B cell (primary cell): ENCODE results near the gene FAM163A.

Source experiments
- EZH2 ChIP-seq: IDR thresholded peaks from 2 replicates; pipeline ENCODE4 v1.6.1; 2012; ENCODE audit warnings: borderline replicate concordance, low read depth, mild to moderate bottlenecking, moderate library complexity, low read length; ENCODE audit not compliant: insufficient read depth, poor library complexity, severe bottlenecking
- TF ChIP-seq, protein P1 (sequence below): fragments of 200-600 bp; IDR thresholded peaks from one replicate; pipeline ENCODE4 v1.8.0; 2022; ENCODE audit warnings: antibody characterized with exemption, mild to moderate bottlenecking

- TF ChIP-seq, protein P1, sequence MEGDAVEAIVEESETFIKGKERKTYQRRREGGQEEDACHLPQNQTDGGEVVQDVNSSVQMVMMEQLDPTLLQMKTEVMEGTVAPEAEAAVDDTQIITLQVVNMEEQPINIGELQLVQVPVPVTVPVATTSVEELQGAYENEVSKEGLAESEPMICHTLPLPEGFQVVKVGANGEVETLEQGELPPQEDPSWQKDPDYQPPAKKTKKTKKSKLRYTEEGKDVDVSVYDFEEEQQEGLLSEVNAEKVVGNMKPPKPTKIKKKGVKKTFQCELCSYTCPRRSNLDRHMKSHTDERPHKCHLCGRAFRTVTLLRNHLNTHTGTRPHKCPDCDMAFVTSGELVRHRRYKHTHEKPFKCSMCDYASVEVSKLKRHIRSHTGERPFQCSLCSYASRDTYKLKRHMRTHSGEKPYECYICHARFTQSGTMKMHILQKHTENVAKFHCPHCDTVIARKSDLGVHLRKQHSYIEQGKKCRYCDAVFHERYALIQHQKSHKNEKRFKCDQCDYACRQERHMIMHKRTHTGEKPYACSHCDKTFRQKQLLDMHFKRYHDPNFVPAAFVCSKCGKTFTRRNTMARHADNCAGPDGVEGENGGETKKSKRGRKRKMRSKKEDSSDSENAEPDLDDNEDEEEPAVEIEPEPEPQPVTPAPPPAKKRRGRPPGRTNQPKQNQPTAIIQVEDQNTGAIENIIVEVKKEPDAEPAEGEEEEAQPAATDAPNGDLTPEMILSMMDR = no peak
- no peak for TF ChIP-seq EZH2
These were observed 82.1 kb downstream of the FAM163A start for GRCh38 chr1:179825206-179825605.
